Panc1 (cell line): ENCODE data around the gene PLEKHG4. TPM values are rescaled to one million over a fixed set of nuclear protein-coding genes. Genes with fewer than 3 reads are reported as not detected.
A peak's percentile ranks its signal among the peaks of the same experiment; 100 is the strongest.

Source experiments
- ATAC-seq: fragments of 200-7000 bp; cut with Tn5 transposase; 2 replicates; pipeline ENCODE4 v1.9.1; 2020; ENCODE audit warnings: mild to moderate bottlenecking, moderate library complexity
- BruUV-seq: library from RNA; stranded (reverse); fragments of 400-500 nt; replicated peaks from 2 replicates; lab custom pipeline; 2021; lab: Mats Ljungman, UMichigan
- CTCF ChIA-PET: fragments of 300-600 bp; sonication (Branson Sonifier 250); formaldehyde crosslinking; loops from one replicate; lab custom pipeline; 2022; ENCODE audit warnings: antibody characterized with exemption; lab: Charles Lee
- POLR2A ChIA-PET: fragments of 300-600 bp; sonication (Branson Sonifier 250); formaldehyde crosslinking; loops from one replicate; lab custom pipeline; 2022; ENCODE audit warnings: antibody characterized with exemption; lab: Charles Lee
- DNase-seq: peaks from one replicate; pipeline ENCODE4 v3.0.0-alpha.2; 2010; ENCODE audit warnings: low read depth, low spot score
- H3K27ac ChIP-seq: 2 replicates; pipeline ENCODE4 v1.5.1; 2011; ENCODE audit warnings: mild to moderate bottlenecking, low read length, inconsistent platforms
- H3K27me3 ChIP-seq: fragments of 200-500 bp; sonication (Bioruptor generic); 2 replicates; pipeline ENCODE4 v1.6.0; 2014; ENCODE audit warnings: low read length, inconsistent platforms; ENCODE audit not compliant: control insufficient read depth, insufficient read depth
- H3K36me3 ChIP-seq: fragments of 200-500 bp; sonication (Bioruptor generic); 2 replicates; pipeline ENCODE4 v1.5.1; 2014; ENCODE audit warnings: inconsistent platforms, mild to moderate bottlenecking, low read length, moderate library complexity; ENCODE audit not compliant: control insufficient read depth, insufficient read depth
- H3K4me1 ChIP-seq: 2 replicates; pipeline ENCODE4 v1.5.1; 2011; ENCODE audit warnings: inconsistent platforms, mild to moderate bottlenecking, low read length, moderate library complexity; ENCODE audit not compliant: control insufficient read depth, insufficient read depth
- H3K4me3 ChIP-seq, 2 experiments: 2 replicates each; pipeline ENCODE4 v1.5.1; 2011 to 2012; ENCODE audit warnings: low read depth in 2 of 2, low read length in 2 of 2, mild to moderate bottlenecking in 2 of 2, inconsistent platforms in 1 of 2, moderate library complexity in 1 of 2
- H3K9me3 ChIP-seq: fragments of 200-500 bp; sonication (Bioruptor generic); 2 replicates; pipeline ENCODE4 v1.5.1; 2014; ENCODE audit warnings: low read depth, mild to moderate bottlenecking, inconsistent platforms, low read length, moderate library complexity; ENCODE audit not compliant: control insufficient read depth, insufficient read depth
- CTCF ChIP-seq: fragments of 450-650 bp; IDR thresholded peaks from 2 replicates; pipeline ENCODE4 v1.5.1; 2017; ENCODE audit warnings: mild to moderate bottlenecking
- POLR2AphosphoS5 ChIP-seq: IDR thresholded peaks from 2 replicates; pipeline ENCODE4 v1.6.1; 2012; ENCODE audit warnings: mild to moderate bottlenecking, low read depth, low read length, moderate library complexity
- REST ChIP-seq, 2 experiments: IDR thresholded peaks; 2 replicates each; pipeline ENCODE4 v1.6.1; 2011 to 2012; ENCODE audit warnings: low read depth in 2 of 2, control low read depth in 1 of 2, low read length in 1 of 2, mild to moderate bottlenecking in 1 of 2, moderate library complexity in 1 of 2; ENCODE audit not compliant: insufficient read depth in 1 of 2
- SIN3A ChIP-seq: IDR thresholded peaks from 2 replicates; pipeline ENCODE4 v1.6.1; 2012; ENCODE audit warnings: low read depth, mild to moderate bottlenecking, low read length, moderate library complexity, borderline replicate concordance; ENCODE audit not compliant: insufficient read depth
- TCF7L2 ChIP-seq: IDR thresholded peaks from 2 replicates; pipeline ENCODE4 v1.6.1; 2011; ENCODE audit warnings: mild to moderate bottlenecking, low read depth, low read length, inconsistent platforms
- in situ Hi-C: cut with HindIII; loops from 2 replicates; pipeline ENCODE4 v1.10.0; 2016; ENCODE audit warnings: low sequenced_read_pairs, low pct_unique_long_range_greater_than_20kb
- intact Hi-C: fragments of 100-400 bp; cut with micrococcal nuclease; formaldehyde crosslinking; loops from one replicate; pipeline ENCODE4 v1.10.0; 2022; ENCODE audit not compliant: unreplicated experiment
- total RNA-seq: library from RNA; stranded (reverse); gene quantifications from one replicate; pipeline ENCODE4 v1.2.1, GENCODE V29; 2021; ENCODE audit not compliant: unreplicated experiment

The PLEKHG4 gene
- total RNA-seq, 1 experiment from 2014 or later, result 6.7 TPM

- no TSS peak for BruUV-seq
- no peaks in the 10 kb centered on the region for H3K9me3 ChIP-seq
- H3K4me1 ChIP-seq, result no peaks in the 10 kb centered on the region
- intact Hi-C loops (no loop called here), in situ Hi-C loops (no loop called here)
- no peak for DNase-seq
- H3K4me3 ChIP-seq, result no peak overlapping the region
- ChIA-PET CTCF (interaction anchor here (0.9 kb wide), 1 partner anchor 33 kb away, joined by 3 read pairs; no protein-coding TSS in a partner anchor), POLR2A (no interaction called here)
- ATAC-seq, result no peak
- no peak for TF ChIP-seq REST (IDR thresholded peaks at IDR 0.05; ENCODE audit: insufficient read depth in 1 of 2, low read depth in 2 of 2, low read length in 1 of 2)
- no peak for TF ChIP-seq POLR2AphosphoS5
- TF ChIP-seq SIN3A, result no peak
- TF ChIP-seq TCF7L2, result no peak
- no peak for TF ChIP-seq CTCF
- H3K36me3 ChIP-seq, result no peaks in the 10 kb centered on the region
- H3K27me3 ChIP-seq, result no peaks in the 10 kb centered on the region
- H3K27ac ChIP-seq, result no peak overlapping the region
Observed at GRCh38 chr16:67317853-67318252, 38.5 kb downstream of the PLEKHG4 start.

- intact Hi-C loops (no loop called here), in situ Hi-C loops (no loop called here)
- no peaks in the 10 kb centered on the region for H3K27me3 ChIP-seq
- DNase-seq (no peak), ATAC-seq (no peak)
- ChIA-PET CTCF (interaction anchor here (0.5 to 0.7 kb wide), 3 partner anchors 10 to 99 kb away, joined by 3 to 6 read pairs (median 4); partner anchors contain the start of gene TMEM208), POLR2A (no interaction called here)
- TF ChIP-seq CTCF (no peak), POLR2AphosphoS5 (no peak), TCF7L2 (no peak), REST (IDR thresholded peaks at IDR 0.05; ENCODE audit: insufficient read depth in 1 of 2, low read depth in 2 of 2, low read length in 1 of 2) (no peak), SIN3A (no peak)
- no peaks in the 10 kb centered on the region for H3K36me3 ChIP-seq
- BruUV-seq, result no TSS peak
- H3K4me1 ChIP-seq, result no peaks in the 10 kb centered on the region
- H3K4me3 ChIP-seq, result peak overlapping the region; percentile 48 to 73
- no peaks in the 10 kb centered on the region for H3K9me3 ChIP-seq
- H3K27ac ChIP-seq, result no peak overlapping the region
Observed at GRCh38 chr16:67326115-67326471, 46.8 kb downstream of the PLEKHG4 start.
